Neural progenitor cell (in vitro differentiated cells): ENCODE results near the gene FRMD8. TPM values are rescaled to one million over a fixed set of nuclear protein-coding genes. Genes with fewer than 3 reads are reported as not detected.
"Not testable (repeated sequence)": the region's sequence is repeated elsewhere in the genome, so short reads cannot be mapped to it uniquely, and the experiment has no call there.

Source experiments
- DNase-seq: peaks from one replicate; pipeline ENCODE4 v3.0.0-alpha.2; 2016; ENCODE audit warnings: low spot score
- H2AFZ ChIP-seq: fragments of 200-600 bp; sonication (generic); replicated peaks from 2 replicates; pipeline ENCODE4 v1.6.1; 2016; ENCODE audit warnings: antibody characterized with exemption
- H3F3A ChIP-seq: fragments of 200-600 bp; sonication (generic); 2 replicates; pipeline ENCODE4 v1.6.1; 2016; ENCODE audit warnings: antibody characterized with exemption, low read depth
- H3K27ac ChIP-seq: fragments of 200-600 bp; sonication (generic); 2 replicates; pipeline ENCODE4 v1.5.1; 2016; ENCODE audit warnings: mild to moderate bottlenecking
- H3K27me3 ChIP-seq: fragments of 200-600 bp; sonication (generic); 2 replicates; pipeline ENCODE4 v1.6.1; 2016; ENCODE audit warnings: mild to moderate bottlenecking, moderate library complexity
- H3K36me3 ChIP-seq: fragments of 200-600 bp; sonication (generic); 2 replicates; pipeline ENCODE4 v1.5.1; 2016
- H3K4me1 ChIP-seq: fragments of 200-600 bp; sonication (generic); 2 replicates; pipeline ENCODE4 v1.6.1; 2016; ENCODE audit warnings: mixed run types
- H3K4me2 ChIP-seq: fragments of 200-600 bp; sonication (generic); 2 replicates; pipeline ENCODE4 v1.6.1; 2016
- H3K4me3 ChIP-seq: fragments of 200-600 bp; sonication (generic); 2 replicates; pipeline ENCODE4 v1.5.1; 2016
- H3K79me2 ChIP-seq: fragments of 200-600 bp; sonication (generic); 2 replicates; pipeline ENCODE4 v1.6.1; 2016; ENCODE audit warnings: low read depth
- H3K9ac ChIP-seq: fragments of 200-600 bp; sonication (generic); 2 replicates; pipeline ENCODE4 v1.6.1; 2016
- H3K9me3 ChIP-seq: fragments of 200-600 bp; sonication (generic); 2 replicates; pipeline ENCODE4 v1.5.1; 2016; ENCODE audit warnings: low read depth
- H4K20me1 ChIP-seq: fragments of 200-600 bp; sonication (generic); 2 replicates; pipeline ENCODE4 v1.6.1; 2016; ENCODE audit warnings: low read depth
- H3K27ac Mint-ChIP-seq: 3 replicates; pipeline ENCODE4 v1.8.0; 2021; ENCODE audit warnings: mixed read lengths
- H3K27me3 Mint-ChIP-seq: 2 replicates; pipeline ENCODE4 v1.8.0; 2022; ENCODE audit warnings: low read depth, mild to moderate bottlenecking, inconsistent platforms, moderate library complexity, mixed read lengths; ENCODE audit not compliant: insufficient read depth
- H3K36me3 Mint-ChIP-seq: 3 replicates; pipeline ENCODE4 v1.8.0; 2021; ENCODE audit warnings: mixed read lengths
- H3K4me1 Mint-ChIP-seq: 3 replicates; pipeline ENCODE4 v1.8.0; 2021; ENCODE audit warnings: mixed read lengths
- H3K4me3 Mint-ChIP-seq: 3 replicates; pipeline ENCODE4 v1.8.0; 2021; ENCODE audit warnings: mild to moderate bottlenecking, moderate library complexity, mixed read lengths
- H3K9me3 Mint-ChIP-seq: 3 replicates; pipeline ENCODE4 v1.8.0; 2020; ENCODE audit warnings: mixed read lengths
- CTCF ChIP-seq: fragments of 200-600 bp; sonication (generic); IDR thresholded peaks from 2 replicates; pipeline ENCODE4 v1.5.1; 2017; ENCODE audit warnings: antibody characterized with exemption, mild to moderate bottlenecking
- EZH2 ChIP-seq: fragments of 200-600 bp; sonication (generic); IDR thresholded peaks from 2 replicates; pipeline ENCODE4 v1.6.1; 2017; ENCODE audit warnings: antibody characterized with exemption, mild to moderate bottlenecking, moderate library complexity
- EZH2phosphoT487 ChIP-seq: fragments of 200-600 bp; sonication (generic); IDR thresholded peaks from 2 replicates; pipeline ENCODE4 v1.6.1; 2017; ENCODE audit warnings: antibody characterized with exemption
- total RNA-seq: library from RNA; depleted of rRNA; stranded (reverse); fragments of >200 nt; gene quantifications from 2 replicates; pipeline ENCODE4 v1.2.3, GENCODE V29; 2015; ENCODE audit warnings: low replicate concordance

The FRMD8 gene
- total RNA-seq, 1 donor from 2014 or later, result 5.8 TPM

- DNase-seq, result no peak
- peaks cover 5% of the 10 kb centered on the region for H3F3A ChIP-seq
- Mint-ChIP-seq H3K4me3 (no peak overlapping the region), H3K4me1 (peaks cover 30% of the 10 kb centered on the region), H3K27ac (no peak overlapping the region), H3K36me3 (peaks cover 4% of the 10 kb centered on the region), H3K27me3 (peaks cover 5% of the 10 kb centered on the region), H3K9me3 (no peaks in the 10 kb centered on the region)
- no peak overlapping the region for H3K4me2 ChIP-seq
- peaks cover 11% of the 10 kb centered on the region for H3K4me1 ChIP-seq
- TF ChIP-seq EZH2 (no peak), EZH2phosphoT487 (no peak), CTCF (no peak)
- no peaks in the 10 kb centered on the region for H4K20me1 ChIP-seq
- H3K27ac ChIP-seq, result no peak overlapping the region
- no peaks in the 10 kb centered on the region for H3K9me3 ChIP-seq
- peaks cover 9% of the 10 kb centered on the region for H3K79me2 ChIP-seq
- no peaks in the 10 kb centered on the region for H3K36me3 ChIP-seq
- no peak overlapping the region for H3K9ac ChIP-seq
- no peak overlapping the region for H2AFZ ChIP-seq
- H3K27me3 ChIP-seq, result no peaks in the 10 kb centered on the region
- no peak overlapping the region for H3K4me3 ChIP-seq
These were observed 25.2 kb downstream of the FRMD8 start for GRCh38 chr11:65411681-65412070.

- no peaks in the 10 kb centered on the region for H3K9me3 Mint-ChIP-seq
- no peaks in the 10 kb centered on the region for H3K36me3 ChIP-seq
These were observed 26.0 kb downstream of the FRMD8 start for GRCh38 chr11:65412271-65413076.

GRCh38 chr11:65413077-65413664 is 26.7 kb downstream of the FRMD8 start:
- not testable (repeated sequence) for H2AFZ ChIP-seq, H3K4me3 ChIP-seq, H3K9me3 Mint-ChIP-seq, H4K20me1 ChIP-seq, H3K27me3 ChIP-seq, H3K4me2 ChIP-seq, H3K27me3 Mint-ChIP-seq, DNase-seq, H3K36me3 ChIP-seq, H3K36me3 Mint-ChIP-seq, H3K9me3 ChIP-seq, H3F3A ChIP-seq, H3K4me3 Mint-ChIP-seq, H3K27ac ChIP-seq, H3K9ac ChIP-seq, H3K27ac Mint-ChIP-seq
- Histone ChIP-seq H3K79me2 (peaks cover 24% of the 10 kb centered on the region), H3K4me1 (peaks cover 11% of the 10 kb centered on the region)
- peaks cover 45% of the 10 kb centered on the region for H3K4me1 Mint-ChIP-seq

More at GRCh38 chr11:65412271-65413076, 26.0 kb downstream of the FRMD8 start:
- Histone ChIP-seq H3K27me3 (no peaks in the 10 kb centered on the region), H3K27ac (no peak overlapping the region), H4K20me1 (no peaks in the 10 kb centered on the region), H3K4me2 (no peak overlapping the region), H3K9me3 (no peaks in the 10 kb centered on the region), H3K79me2 (peaks cover 17% of the 10 kb centered on the region), H3K4me1 (peaks cover 11% of the 10 kb centered on the region), H3F3A (peaks cover 7% of the 10 kb centered on the region), H3K9ac (no peak overlapping the region), H3K4me3 (no peak overlapping the region), H2AFZ (no peak overlapping the region)
- Mint-ChIP-seq H3K27ac (no peak overlapping the region), H3K36me3 (peaks cover 2% of the 10 kb centered on the region), H3K4me1 (peaks cover 38% of the 10 kb centered on the region), H3K27me3 (peaks cover 9% of the 10 kb centered on the region), H3K4me3 (no peak overlapping the region)
- no peak for DNase-seq
- no peak for TF ChIP-seq CTCF
- no peak for TF ChIP-seq EZH2
- TF ChIP-seq EZH2phosphoT487, result no peak
